GM18867 (cell line): ENCODE results near the gene PLIN1.
"Not testable (repeated sequence)": the region's sequence is repeated elsewhere in the genome, so short reads cannot be mapped to it uniquely, and the experiment has no call there.

Source experiments
- ATAC-seq: cut with Tn5 transposase; IDR thresholded peaks from one replicate; pipeline ENCODE4 v1.9.1; 2021; ENCODE audit warnings: mild to moderate bottlenecking, moderate library complexity; ENCODE audit not compliant: unreplicated experiment

PLIN1 gene

GRCh38 chr15:89679212-89679611 lies at the start of gene PLIN1:
TSS of gene PLIN1 (minus strand) at chr15:89679367. CDS start at chr15:89677489, 1,878 bp downstream.
- ATAC-seq = no peak

GRCh38 chr15:89728254-89728653 lies 49.1 kb upstream of the PLIN1 start:
- no peak for ATAC-seq

GRCh38 chr15:89725064-89725463 lies 45.9 kb upstream of the PLIN1 start:
- no peak for ATAC-seq

GRCh38 chr15:89724621-89725020 lies 45.5 kb upstream of the PLIN1 start:
- ATAC-seq = no peak

- no peak for ATAC-seq
These were observed 43.9 kb upstream of the PLIN1 start for GRCh38 chr15:89723031-89723430.

GRCh38 chr15:89714775-89715174 lies 35.6 kb upstream of the PLIN1 start:
- ATAC-seq = no peak

GRCh38 chr15:89707577-89707976 lies 28.4 kb upstream of the PLIN1 start:
- ATAC-seq = no peak

- no peak for ATAC-seq
These were observed 25.2 kb upstream of the PLIN1 start for GRCh38 chr15:89704411-89704810.

GRCh38 chr15:89695198-89695597 lies 16.0 kb upstream of the PLIN1 start:
- ATAC-seq = no peak

GRCh38 chr15:89693696-89694095 lies 14.5 kb upstream of the PLIN1 start:
- no peak for ATAC-seq

- no peak for ATAC-seq
These were observed 13.9 kb upstream of the PLIN1 start for GRCh38 chr15:89693091-89693490.

GRCh38 chr15:89690276-89691218 lies 11.4 kb upstream of the PLIN1 start, which contains the start of the genes PEX11A and WDR93:
TSS of gene PEX11A (minus strand) at chr15:89690754. CDS start at chr15:89690632, 122 bp downstream.
TSS of gene WDR93 (plus strand) at chr15:89690811. CDS start at chr15:89701747, 10,936 bp downstream.
- peak; percentile 94 for ATAC-seq

GRCh38 chr15:89689930-89690275 lies 10.7 kb upstream of the PLIN1 start:
- ATAC-seq = not testable (repeated sequence)

- no peak for ATAC-seq
These were observed 7.4 kb upstream of the PLIN1 start for GRCh38 chr15:89686522-89686921.

- ATAC-seq = no peak
These were observed 6.8 kb upstream of the PLIN1 start for GRCh38 chr15:89685995-89686394.

GRCh38 chr15:89681146-89681545 lies 2.0 kb upstream of the PLIN1 start:
- no peak for ATAC-seq

GRCh38 chr15:89680282-89680873 lies 1.2 kb upstream of the PLIN1 start:
- ATAC-seq = no peak

- ATAC-seq = no peak
These were observed 1.8 kb downstream of the PLIN1 start for GRCh38 chr15:89677381-89677780.

GRCh38 chr15:89675606-89676005 lies 3.6 kb downstream of the PLIN1 start:
- no peak for ATAC-seq

- no peak for ATAC-seq
These were observed 4.6 kb downstream of the PLIN1 start for GRCh38 chr15:89674526-89674925.

- ATAC-seq = no peak
These were observed 6.0 kb downstream of the PLIN1 start for GRCh38 chr15:89673165-89673512.
